Body of pancreas (tissue), 4 donors: ENCODE measurements around the gene NINL.

ENCODE experiments used
- CTCF ChIP-seq, 7 experiments: fragments of 450-650 bp in 4 of 7; fragments of 200-600 bp in 3 of 7; sonication (generic) in 3 of 7; IDR thresholded peaks; one replicate each; pipeline ENCODE4 v1.5.1; 2016 to 2019; ENCODE audit warnings: antibody characterized with exemption in 7 of 7
- POLR2A ChIP-seq, 3 donors: fragments of 450-650 bp; IDR thresholded peaks; one replicate each; pipeline ENCODE4 v1.6.1; 2016; ENCODE audit warnings: antibody characterized with exemption in 3 of 3, mild to moderate bottlenecking in 2 of 3

DNA sequence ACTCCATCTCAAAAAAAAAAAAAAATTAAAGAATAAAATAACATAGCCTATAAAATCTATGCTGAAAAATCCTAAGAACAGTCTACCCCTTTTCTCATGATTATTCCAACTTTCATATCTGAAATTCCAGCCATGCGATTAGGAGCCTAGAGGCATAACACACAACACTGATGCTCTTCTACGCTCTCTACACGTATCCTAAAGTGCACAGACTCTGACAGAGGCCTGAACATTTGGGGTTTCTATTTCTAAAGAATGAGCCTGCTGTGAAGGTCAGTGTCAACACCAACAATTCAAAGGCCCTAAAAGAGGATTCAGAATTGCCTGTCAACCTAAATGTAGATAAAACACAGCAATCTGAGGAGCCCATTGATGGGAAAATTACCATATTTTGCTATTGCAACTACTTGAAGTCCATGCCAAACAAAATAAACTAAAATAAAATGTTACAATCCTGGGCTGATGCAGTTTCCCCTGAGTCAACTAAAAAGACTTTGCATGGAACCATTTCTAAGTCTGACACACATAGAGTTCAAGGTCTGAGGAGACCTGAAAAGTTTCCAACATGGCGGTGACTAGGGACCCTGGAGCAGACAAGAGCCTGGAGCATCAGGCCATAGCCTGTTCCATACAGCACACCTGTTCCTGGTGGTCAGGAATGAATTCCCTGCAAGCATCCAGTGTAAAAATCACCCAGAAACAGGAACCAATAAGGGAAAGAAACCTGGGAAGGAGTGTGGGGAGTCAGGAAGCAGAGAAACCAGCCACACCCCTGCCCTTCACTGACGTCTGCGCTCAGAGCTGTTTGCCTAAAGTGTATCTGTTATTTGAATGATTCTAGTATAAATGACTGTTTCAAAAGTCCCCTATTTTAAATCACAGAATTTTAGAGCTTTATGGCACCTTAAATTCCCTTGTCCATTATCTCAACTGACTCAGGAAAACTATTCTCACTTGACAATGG is 11.8 kb downstream of the NINL start:
- no peak for TF ChIP-seq CTCF (IDR thresholded peaks at IDR 0.05)
- TF ChIP-seq POLR2A (IDR thresholded peaks at IDR 0.05): no peak
